RWPE1 (cell line): Measurements from ENCODE around the gene CPT2.

Experiments
- CTCF ChIA-PET: fragments of 350-600 bp; sonication (Branson Sonifier 250); formaldehyde crosslinking; extraction: SDS; loops from one replicate; lab custom pipeline; 2021; lab: Yijun Ruan, JAX
- POLR2A ChIA-PET: fragments of 400-600 bp; formaldehyde crosslinking; extraction: SDS; loops from one replicate; lab custom pipeline; 2020; ENCODE audit warnings: antibody characterized with exemption; ENCODE audit not compliant: low non-redundant PET; lab: Yijun Ruan, JAX
- DNase-seq: peaks from one replicate; pipeline ENCODE4 v3.0.0; 2012; ENCODE audit warnings: low spot score
- H3K27ac ChIP-seq: fragments of 450-650 bp; 2 replicates; pipeline ENCODE4 v1.5.1; 2017
- TF ChIP-seq, protein P1 (sequence below): fragments of 450-650 bp; conservative IDR thresholded peaks from 2 replicates; pipeline ENCODE4 v1.5.1; 2017; ENCODE audit warnings: low read depth, mild to moderate bottlenecking

Gene CPT2

DNA sequence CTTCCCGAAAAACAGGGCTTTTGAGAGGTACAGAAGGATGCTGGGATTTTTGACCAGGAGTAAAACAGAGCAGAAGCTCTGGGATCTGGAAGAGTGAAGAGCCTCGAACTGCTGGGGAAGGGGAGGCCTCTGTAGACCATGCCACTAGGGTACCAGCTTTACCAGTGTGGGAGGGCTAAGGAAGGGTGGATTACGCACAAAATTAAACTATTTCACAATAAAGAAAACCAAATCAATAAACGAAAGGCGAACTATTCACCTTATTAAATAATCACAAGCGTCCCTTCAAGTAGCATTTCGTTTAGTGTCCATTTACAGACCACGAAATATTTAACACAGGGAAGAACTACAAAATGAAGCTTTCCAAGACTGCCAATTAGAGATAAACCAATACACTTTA is 23.1 kb downstream of the CPT2 start:
- no peak for DNase-seq
- H3K27ac ChIP-seq: peak overlapping the region; percentile 91
- CTCF ChIA-PET: no interaction called here
- POLR2A ChIA-PET: interaction anchor here (0.5 to 1.3 kb wide), 3 partner anchors 8 to 32 kb away, joined by 3 to 4 read pairs (median 3); no protein-coding TSS in a partner anchor
- TF ChIP-seq, protein P1, sequence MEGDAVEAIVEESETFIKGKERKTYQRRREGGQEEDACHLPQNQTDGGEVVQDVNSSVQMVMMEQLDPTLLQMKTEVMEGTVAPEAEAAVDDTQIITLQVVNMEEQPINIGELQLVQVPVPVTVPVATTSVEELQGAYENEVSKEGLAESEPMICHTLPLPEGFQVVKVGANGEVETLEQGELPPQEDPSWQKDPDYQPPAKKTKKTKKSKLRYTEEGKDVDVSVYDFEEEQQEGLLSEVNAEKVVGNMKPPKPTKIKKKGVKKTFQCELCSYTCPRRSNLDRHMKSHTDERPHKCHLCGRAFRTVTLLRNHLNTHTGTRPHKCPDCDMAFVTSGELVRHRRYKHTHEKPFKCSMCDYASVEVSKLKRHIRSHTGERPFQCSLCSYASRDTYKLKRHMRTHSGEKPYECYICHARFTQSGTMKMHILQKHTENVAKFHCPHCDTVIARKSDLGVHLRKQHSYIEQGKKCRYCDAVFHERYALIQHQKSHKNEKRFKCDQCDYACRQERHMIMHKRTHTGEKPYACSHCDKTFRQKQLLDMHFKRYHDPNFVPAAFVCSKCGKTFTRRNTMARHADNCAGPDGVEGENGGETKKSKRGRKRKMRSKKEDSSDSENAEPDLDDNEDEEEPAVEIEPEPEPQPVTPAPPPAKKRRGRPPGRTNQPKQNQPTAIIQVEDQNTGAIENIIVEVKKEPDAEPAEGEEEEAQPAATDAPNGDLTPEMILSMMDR: no peak

DNA sequence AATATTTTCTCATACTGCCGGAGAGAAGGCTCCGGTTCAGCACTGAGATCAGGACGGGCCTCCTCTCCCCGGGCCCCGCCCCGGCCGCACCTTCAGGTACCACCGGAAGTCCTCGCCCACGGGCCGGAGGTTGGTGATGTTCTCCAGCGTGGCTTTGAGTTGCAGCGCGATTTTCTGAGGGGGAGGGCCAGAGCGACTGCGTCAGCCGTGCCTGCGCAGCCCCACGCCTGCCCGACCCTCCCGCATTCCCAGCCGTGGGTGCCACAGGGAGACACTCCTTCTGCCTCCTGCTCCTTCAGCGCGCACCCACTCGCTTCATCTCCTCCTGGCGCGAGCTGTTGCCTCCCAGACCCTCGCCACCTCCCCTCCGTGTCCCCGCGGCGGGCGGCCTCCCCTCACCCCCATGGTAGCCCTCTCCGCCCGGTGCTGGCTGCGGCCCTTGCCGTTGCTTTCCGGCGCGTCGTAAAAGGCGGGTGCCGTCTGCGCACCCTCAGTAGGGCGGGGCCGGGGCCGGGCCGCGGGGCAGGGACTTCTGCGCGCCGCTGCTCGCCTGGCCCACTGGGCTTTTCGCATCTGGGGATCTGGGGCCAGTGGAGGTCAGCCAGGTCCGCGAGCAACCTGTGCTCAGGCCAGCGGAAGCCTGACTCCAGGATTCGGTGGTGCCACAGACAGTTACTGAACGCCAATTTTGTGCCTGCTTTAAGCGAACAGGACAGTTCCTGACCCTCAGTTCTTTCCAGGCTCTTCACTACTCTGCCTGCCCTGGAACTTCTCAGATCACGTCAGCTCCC is 23.7 kb downstream of the CPT2 start, which contains the start of gene CZIB:
Gene CZIB, minus strand, starts transcription at position 464 of the 791 bp plus-strand sequence. Its CDS starts 59 bp downstream, at position 405.
- H3K27ac ChIP-seq: peak within 1 kb of the TSS; percentile 91
- TF ChIP-seq, protein P1: no peak
- DNase-seq: peak; percentile 89
- POLR2A ChIA-PET: interaction anchor here (0.5 to 0.8 kb wide), 2 partner anchors 9 to 32 kb away, joined by 3 read pairs; no protein-coding TSS in a partner anchor
- CTCF ChIA-PET: no interaction called here

DNA sequence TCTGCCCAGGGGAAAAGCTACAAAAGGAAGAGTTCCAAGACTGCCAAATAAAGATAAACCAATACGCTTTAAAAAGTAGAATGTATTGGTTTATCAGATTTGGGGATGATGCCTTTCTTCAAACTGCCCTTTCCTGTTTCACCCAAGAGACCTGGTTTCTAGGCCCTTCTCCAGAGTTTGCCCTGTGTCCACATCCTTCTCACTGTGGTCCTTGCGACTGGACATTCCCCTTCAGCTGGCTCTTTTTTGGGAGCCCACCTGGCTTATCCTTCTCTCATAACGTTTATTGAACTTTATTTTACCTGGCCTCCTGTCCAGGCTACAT is 24.3 kb downstream of the CPT2 start:
- ChIA-PET POLR2A (no interaction called here), CTCF (no interaction called here)
- TF ChIP-seq, protein P1: no peak
- H3K27ac ChIP-seq: peak overlapping the region; percentile 91
- DNase-seq: no peak

DNA sequence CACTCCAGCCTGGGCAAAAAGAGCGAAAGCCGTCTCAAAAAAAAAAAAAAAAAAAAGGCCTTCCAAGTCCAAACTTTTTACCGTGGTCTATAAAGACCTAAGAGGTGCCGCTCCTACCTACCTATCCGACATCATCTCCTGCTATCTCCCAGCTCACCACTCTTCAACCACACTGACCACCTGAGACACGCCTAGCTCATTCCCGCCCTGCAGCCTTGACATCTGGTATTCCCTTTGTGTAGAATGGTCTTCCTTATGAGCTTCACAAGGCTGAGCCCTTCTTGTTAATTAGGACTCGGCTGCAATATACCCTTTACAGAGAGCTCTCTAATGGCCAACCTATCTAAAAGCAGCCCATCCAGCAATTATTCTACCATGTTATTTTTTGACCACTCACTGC is 41.0 kb downstream of the CPT2 start:
- H3K27ac ChIP-seq: peak overlapping the region; percentile 69; the same call in 1 of the 2 replicates
- ChIA-PET CTCF (no interaction called here), POLR2A (no interaction called here)
- TF ChIP-seq, protein P1: no peak
- DNase-seq: peak; percentile 17

DNA sequence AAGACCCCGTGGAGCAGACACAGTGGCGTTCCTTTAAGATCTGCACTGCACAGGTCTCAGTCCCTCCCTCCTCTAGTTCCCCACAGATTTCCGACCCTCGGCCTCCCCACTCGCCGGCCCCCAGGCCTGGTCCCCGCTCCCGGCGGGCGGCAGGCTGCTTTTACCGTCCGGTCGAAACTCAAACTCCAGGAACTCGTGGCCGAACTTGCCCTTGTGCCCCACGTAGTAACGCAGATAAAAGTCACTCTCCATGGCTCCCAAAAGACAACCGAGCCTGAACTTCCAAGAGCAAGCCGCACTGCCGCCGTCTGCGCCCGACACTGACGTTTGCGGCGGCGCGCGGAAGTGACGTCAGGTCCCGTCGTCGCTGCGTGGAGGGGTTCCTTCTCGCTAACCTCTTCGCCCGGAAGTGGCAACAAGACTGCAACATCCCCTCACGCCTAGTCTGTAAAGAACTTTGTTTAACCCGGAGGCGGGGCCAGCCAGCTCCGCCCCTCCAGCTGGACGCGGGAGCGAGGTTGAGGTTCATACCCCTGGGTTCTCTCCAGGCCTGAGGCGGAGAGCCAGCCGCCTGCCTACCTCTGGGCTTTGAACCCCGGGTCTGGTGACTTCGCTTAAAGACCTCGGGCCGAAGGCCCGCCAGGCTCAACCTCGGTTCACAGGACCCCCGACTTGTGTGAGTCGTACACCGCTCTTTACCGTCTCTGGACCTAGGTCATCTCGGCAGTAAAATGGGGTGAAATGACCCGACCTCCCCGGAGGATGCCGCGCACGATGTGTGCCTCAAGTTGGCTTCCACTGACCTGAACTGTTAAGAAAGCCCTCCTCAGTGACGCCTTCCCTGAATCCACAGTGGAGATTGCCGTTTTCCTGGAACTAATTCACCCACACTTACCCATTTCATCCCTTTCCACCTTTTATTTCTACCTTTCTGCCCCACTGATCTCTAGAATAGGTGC is 41.9 kb downstream of the CPT2 start, which contains the start of gene MAGOH:
Gene MAGOH, minus strand, starts transcription at position 322 of the 959 bp plus-strand sequence. Its CDS starts 70 bp downstream, at position 252.
- peak within 1 kb of the TSS; percentile 69 for H3K27ac ChIP-seq
- ChIA-PET CTCF (no interaction called here), POLR2A (no interaction called here)
- DNase-seq: peak; percentile 98
- TF ChIP-seq, protein P1: no peak

DNA sequence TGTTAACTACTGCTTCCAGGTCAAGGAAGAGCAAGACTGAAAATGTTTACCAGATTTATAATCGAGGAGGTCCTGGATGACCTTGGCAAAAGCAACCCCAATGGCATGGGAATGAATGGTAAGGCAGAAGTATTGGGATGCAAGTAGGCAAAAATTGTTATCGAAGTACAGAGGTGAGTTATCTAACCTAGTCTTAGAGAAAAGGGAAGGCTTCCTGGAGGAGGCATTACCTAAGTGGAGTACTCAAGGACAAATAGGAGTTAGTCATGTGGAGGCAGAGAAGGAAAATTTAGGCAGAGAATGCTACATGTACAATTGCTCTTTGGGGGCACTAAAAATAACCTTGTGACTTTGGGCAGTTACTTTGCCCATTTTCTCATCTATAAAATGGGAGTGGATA is 45.2 kb downstream of the CPT2 start:
- POLR2A ChIA-PET: no interaction called here
- DNase-seq: no peak
- TF ChIP-seq, protein P1: no peak
- CTCF ChIA-PET: interaction anchor here (0.7 kb wide), 1 partner anchor 554 kb away, joined by 3 read pairs; no protein-coding TSS in a partner anchor
- no peak overlapping the region for H3K27ac ChIP-seq
